Right ventricle myocardium inferior (tissue), 1 donor: ENCODE results near the gene FHIT. TPM values are rescaled to one million over a fixed set of nuclear protein-coding genes. Genes with fewer than 3 reads are reported as not detected.

Experiments used
- ATAC-seq: fragments of 200-7000 bp; cut with Tn5 transposase; one replicate; pipeline ENCODE4 v1.9.1; 2020; ENCODE audit warnings: mild to moderate bottlenecking, moderate library complexity
- DNase-seq: peaks from one replicate; pipeline ENCODE4 v3.0.0; 2021; ENCODE audit errors: missing footprints
- intact Hi-C: fragments of 100-400 bp; cut with DNase I; formaldehyde crosslinking; loops from one replicate; pipeline ENCODE4 v1.11.0; 2022
- total RNA-seq: library from RNA; stranded (reverse); fragmentation: NEBNext Ultra II Directional; extraction: Animal tissue kit (Norgen Biotek cat#: 25700); gene quantifications from one replicate; pipeline ENCODE4 v1.2.1, GENCODE V29; 2021
- donor health status: DM: no; HTN: yes; CAD: no; lungs with severe emphysema.

FHIT gene
- total RNA-seq, 1 donor from 2014 or later = 24.5 TPM

DNA sequence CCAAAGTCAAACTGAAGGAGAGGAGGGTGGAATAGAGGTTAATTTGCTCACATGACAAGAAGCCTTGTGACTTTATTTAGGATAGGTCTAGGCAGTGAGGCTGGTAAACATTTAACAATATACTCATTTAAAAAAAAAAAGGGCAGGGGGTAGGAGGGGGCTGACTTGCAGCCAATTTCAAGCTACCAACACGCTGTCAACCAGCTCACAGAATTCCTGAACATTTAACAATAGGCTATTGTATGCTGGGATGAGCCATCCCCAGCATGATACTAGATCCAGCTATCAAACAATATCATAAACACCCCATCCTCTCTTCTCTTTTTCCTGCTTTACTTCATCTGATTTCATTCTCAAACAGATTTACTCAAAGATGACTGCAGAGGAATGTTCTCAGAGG lies 1105.1 kb downstream of the FHIT start:
- DNase-seq = no peak
- no peak for ATAC-seq
- intact Hi-C loops = no loop called here

DNA sequence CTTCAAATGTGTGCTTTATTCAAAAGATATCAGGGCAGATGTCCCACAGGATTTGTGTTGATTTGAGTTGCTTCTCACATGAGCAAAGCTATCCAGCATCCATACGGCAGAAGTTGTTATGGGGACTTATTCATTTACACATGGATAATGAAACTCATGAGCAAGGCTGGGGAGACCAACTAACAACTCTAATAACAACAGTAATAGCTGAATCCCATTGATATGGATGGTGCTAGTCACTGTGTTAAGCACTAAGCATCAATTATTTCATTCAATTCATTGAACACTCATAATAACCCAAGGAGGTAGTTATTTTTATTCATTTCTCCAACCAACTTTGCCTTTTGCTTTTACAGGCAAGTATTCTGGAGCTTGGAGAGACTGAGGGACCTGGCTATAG lies 1107.2 kb downstream of the FHIT start:
- intact Hi-C loops = no loop called here

DNA sequence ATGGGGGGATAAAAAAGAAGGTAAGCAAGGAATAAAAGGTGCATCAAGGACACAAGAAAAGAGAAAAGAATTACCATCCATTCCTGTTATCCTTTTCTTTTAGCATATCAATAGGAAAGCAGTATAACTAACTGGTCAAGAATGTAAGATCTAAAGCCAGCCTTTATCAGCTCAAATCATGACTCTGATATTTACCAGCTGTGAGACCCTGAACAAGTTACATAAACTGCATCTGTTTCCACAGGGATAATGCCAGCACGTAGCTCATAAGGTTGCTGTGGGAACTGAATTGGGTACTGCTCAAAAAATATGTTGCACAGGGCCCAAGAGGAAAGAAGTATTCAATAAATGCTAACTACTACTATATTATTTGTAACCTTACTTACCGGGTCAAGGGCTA lies 1109.2 kb downstream of the FHIT start:
- intact Hi-C loops = no loop called here
- ATAC-seq (peak; percentile 83), DNase-seq (no peak)

More for the DNA sequence above, 1107.2 kb downstream of the FHIT start:
- ATAC-seq (no peak), DNase-seq (no peak)

DNA sequence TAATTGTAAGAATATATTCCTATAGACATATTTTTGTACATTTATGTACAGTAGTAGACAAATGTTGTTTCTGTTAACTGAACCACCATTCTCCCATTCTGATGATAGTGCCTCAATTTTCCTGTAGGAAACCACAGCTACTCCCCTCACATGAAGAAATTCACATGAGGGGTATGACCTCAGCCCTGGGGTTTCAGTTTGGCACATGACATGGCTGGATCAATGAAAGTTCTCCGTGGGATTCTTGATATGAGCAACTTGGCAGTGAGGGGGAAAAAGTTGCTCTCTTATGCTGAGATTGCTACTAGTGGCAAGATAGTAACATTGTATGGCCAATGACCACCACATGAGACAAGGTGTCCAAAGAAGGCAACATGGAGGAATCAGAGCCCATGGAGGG lies 1111.1 kb downstream of the FHIT start:
- intact Hi-C loops = no loop called here
- DNase-seq (no peak), ATAC-seq (no peak)

DNA sequence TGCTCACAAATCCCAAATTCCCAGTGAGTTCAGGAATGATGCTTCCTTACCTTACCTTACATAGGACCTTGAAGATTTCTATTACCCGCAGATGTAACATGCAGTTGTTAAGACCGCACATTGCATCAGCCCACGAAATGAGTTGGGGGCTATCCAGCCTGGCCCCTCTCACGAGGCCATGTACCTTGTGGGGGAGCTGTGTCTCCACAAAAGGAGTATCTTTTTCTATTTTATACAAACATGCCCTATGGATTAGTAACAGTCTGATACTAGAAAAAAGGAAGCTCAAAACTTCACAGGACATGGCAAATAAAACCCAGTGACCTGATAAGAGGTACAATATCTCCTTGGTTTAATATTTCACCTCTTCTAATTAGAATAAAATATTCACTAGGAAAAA lies 1114.7 kb downstream of the FHIT start:
- ATAC-seq (no peak), DNase-seq (no peak)
- intact Hi-C loops = no loop called here

DNA sequence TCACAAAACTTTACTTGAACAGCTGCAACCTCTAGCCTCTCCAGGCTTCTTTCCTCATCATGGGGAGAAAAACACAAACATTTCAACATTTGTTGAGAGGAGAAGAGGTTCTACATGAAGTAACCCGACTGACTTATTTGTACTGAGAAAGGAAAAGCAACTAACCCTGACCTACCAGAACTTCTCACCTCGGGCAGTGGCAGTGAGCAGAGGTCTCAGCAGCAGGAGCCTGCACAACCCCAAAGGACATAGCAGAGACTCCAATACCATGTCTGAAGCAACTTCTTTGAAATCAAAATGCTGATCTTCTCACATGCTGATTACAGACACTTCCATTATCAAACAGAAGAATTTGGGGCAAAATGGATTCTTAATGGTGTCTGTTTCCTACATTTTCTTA lies 1115.8 kb downstream of the FHIT start:
- intact Hi-C loops = no loop called here
- ATAC-seq (no peak), DNase-seq (no peak)

DNA sequence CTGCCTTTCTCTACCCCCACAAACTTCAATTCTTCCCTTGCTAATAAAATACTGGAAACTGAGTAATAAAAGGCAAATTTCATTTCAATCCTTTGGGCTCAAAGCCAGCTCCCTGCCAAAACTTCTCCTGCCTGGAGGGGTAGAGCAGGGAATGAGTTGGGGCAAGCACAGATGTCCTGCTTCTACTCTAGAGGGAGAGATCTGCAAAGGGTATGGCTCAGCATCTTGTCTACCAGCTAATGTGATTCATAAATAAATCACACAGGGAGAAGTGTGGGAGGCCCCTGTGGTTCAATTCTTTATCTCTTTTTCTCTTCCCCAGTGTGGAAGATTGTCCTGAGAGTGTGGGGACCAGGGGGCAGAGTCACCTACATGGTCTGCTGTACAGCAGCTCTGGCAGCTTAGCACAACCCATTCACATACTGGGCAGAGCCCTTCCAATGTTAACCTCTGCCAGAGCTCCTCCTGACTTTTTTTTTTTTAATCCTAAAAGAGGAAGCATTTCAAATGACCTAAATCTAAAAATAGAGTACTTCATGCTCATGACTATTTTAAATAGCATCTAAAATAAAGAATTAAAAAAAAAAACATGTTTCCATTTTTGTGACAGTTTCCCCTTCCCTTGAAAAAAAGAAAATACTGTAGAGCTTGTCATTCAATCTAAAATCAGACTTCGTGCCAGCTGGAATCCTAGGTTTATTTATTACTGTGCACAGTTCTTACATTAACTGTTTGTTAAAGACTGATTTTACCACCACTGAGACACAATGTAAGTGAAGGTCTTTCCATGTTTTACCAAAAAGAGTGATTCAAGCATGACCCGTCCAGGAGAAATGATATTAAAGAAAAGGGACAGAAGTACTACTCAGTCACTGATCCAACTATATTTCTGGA lies 1117.7 kb downstream of the FHIT start:
- DNase-seq (no peak), ATAC-seq (peak; percentile 81)
- intact Hi-C loops = no loop called here

DNA sequence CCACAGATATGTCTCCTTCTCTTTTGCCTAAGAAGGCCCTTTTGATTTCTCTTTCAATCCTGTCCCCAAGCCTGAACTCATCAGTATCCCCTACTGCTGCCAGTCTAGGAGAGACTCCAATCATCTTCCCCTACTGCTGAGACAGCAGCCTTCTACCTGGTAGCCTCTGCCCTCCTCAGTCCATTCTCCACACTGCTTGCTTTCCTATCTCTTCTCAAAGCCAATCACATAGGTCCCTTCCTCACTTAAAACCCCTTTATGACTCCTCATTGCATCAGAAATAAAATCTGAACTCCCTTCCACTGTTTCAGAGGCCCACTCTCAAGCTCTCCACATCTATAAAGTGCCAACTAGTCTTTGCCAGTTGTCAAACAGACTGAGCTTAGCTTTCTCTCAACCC lies 1119.6 kb downstream of the FHIT start:
- intact Hi-C loops = no loop called here
- no peak for DNase-seq
- ATAC-seq = no peak

DNA sequence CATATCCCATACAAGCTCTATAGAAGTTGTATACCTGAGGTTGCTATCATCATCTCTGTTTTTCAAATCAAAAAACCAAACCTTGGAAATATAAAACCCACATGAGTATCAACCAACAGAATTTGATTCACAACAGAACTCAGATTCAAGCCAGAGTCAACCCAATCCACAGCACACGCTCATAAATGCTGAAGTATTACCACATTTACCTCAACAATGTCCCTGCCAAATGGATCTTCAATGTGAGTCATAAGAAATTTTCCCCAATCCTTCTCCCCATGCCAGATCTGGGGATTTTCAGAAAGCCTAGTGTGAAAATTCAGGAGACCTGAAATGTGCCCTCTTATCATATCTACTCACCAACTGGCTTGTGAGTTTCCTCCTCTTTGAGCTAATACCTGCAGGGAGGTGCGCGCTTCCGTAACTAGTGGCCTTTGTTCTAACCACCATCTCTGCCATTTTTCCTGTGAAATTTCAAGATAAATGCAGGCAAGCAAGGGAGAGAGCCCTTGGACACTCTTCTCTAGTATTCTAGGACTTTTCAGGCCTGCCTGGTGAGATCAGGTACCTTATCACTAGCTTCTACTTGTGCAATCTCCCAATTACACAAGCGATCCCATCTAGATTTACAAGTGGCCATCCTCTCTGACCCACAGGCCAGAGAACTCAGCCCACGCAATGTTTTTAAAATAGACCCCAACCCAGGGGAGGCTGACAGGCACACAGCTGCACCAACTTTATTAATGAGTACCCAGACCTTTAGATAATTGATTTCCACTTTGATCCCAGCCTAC lies 1124.5 kb downstream of the FHIT start:
- no peak for ATAC-seq
- no peak for DNase-seq
- intact Hi-C loops = no loop called here

DNA sequence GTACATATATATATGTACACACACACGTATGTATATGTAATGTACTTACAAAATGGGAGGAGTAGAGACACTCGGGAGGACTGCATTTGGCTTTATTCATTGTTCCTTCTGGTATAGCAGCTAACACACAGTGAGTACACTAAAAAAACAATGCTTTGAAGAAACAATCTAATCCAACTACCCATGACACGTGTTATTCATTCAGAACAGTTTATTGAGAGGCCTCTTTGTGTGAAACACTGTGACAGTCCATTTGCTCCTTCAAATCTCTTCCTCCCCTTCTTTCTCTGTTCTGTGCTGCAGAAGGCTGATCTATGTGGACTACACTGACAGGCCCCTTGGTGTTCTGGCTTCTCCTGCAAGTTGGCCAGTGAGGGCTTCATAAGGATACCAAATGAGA lies 1125.6 kb downstream of the FHIT start:
- no peak for ATAC-seq
- intact Hi-C loops = no loop called here
- DNase-seq = no peak

DNA sequence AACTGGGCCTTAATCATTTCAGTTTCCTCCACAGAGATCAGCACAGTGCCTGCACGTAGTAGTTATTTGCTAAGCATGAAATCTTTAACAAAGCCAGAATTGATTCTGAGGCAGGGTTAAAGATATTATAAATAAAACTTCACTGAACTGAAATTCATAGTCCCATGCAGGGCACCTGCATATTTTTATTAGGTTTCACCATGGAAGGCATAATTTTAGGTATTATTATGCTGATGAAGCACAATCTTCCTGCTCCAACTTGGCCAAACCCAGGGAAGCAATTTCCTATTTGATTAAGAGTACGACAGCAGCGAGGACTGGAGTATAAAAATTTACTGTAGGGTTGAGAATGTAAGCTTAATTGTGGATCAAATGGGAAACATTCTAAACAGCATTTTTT lies 1131.0 kb downstream of the FHIT start:
- ATAC-seq = no peak
- intact Hi-C loops = no loop called here
- DNase-seq = no peak

DNA sequence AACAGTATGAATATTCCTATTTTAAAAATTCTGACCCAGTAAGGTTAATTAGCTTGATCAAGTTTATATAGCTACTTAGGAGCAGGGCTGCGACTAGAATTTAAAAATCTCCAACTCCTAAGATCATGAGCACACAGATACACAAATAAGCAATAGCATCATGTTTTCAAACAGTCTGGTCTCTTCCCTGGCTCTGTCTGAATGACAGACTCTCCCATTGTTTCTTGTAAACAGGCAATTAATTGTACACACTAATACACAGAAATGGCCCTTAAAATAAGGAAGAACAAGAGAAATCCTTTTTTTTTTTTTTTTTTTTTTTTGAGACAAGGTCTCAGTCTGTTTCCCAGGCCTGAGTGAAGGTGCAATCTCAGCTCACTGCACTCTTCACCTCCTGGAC lies 1137.1 kb downstream of the FHIT start:
- DNase-seq = no peak
- ATAC-seq = no peak
- intact Hi-C loops = no loop called here

DNA sequence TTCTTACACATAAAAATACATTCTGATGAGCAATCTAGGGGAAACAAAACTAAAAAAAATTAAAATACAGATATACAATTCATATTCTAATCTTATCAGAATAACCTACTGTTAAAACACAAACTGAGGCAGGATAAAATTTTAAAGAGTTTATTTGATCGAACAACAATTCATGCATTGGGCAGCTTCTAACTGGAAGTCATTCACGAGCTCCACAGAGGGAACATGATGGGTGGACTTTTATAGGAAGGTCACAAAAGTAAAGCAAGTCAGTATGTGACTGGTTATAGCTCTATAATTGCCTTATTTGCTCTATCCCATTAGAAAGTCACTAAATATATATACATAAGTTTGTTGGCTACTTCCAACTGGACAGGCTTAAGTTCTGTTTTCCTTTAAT lies 1144.0 kb downstream of the FHIT start:
- intact Hi-C loops = no loop called here
- DNase-seq = no peak
- ATAC-seq = no peak

DNA sequence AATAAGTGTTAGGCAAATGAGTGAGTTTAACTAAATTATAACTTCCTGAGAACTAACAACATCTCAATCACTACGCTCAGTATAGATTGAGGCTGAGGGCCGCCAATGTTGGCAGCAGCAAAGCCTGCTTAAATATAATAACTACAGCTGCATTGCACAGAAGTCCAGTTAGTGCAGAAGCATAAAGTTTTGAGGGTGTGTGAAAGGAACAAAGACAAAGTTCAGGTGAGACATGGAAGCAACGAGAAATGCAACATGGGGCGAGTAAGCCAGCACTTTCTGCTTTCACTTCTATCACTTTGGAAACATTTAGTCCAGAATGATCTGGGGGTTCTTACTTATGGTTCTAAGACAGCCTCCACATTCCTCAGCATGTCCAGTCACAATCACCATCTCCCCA lies 1149.1 kb downstream of the FHIT start:
- ATAC-seq (no peak), DNase-seq (no peak)
- intact Hi-C loops = no loop called here

DNA sequence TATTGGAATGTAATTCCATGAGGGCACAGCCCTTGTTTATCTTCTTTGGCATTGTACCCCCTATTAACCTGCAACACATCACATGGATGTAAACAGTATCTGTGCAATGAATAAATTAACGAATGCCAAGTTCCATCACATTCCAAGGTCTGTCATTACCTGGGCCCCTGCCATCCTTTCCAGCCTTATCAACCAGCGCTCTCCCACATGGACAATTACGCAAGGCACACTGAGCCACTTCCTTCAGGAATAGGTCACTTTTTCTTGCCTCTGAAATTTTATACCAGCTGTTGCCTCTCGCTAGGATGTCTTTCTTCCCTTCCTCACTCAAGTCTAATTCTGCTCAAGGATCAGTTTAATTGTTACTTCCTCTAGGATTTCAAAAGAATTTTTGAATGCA lies 1149.6 kb downstream of the FHIT start:
- ATAC-seq = peak; percentile 71
- intact Hi-C loops = no loop called here
- DNase-seq = no peak

DNA sequence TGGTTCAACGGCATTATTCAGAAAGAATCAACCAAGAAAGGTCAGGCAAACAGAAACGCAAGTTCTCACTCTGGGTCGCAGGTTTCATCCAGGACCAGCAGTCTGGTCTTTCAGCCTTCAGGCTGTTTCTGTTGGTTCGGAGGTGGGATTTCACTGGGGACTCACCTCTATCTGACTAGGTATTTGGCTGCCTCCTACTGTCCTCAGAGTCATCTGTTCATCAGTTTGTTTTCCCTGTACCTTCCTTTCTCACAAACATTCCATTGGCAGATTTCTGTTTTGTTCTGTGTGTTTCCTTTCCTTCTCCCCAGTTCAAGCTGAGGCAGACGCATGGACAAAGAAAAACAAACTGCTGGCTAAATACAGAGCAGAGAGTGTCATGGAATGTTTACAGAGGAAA lies 1154.8 kb downstream of the FHIT start:
- no peak for DNase-seq
- no peak for ATAC-seq

DNA sequence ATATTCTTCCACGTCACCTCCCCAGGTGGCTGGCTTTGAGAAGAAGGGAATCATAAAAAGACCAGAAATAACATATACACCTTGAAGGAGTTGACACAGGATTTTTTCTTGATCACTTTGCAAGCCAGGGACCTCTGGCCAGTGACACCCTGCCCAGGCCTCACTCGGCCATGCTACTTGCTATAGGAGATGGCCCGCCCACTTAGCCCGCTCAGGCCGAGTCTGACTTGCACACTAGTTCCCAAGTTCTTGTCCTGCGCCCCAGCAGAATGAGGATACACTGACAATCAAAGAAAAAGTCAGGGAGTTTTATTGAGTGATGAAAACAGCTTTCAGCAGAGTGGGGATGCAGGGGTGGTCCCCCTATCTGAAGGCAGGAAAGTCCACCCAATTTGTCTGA lies 1155.3 kb downstream of the FHIT start:
- DNase-seq (peak; percentile 40), ATAC-seq (no peak)
- intact Hi-C loops = no loop called here

More for the DNA sequence above, 1154.8 kb downstream of the FHIT start:
- intact Hi-C loops = no loop called here

DNA sequence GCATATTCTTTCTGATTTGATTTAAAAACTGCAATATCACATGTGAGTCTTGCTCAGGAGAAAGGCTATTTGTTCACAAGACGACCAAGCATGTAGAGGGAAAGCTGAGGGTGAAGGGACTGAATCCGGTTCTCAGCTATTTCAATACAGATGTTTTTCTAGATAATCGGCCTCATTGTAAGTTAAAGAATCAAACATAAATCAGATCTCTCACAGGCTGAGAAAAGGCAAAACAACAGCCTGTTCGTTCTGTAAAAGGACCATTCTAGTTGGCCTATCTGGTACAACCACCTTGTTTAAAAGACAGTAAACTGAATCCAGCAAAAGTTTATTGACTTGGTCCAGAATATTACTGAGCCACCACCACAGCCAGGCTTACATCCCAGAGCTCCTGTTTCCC lies 1155.7 kb downstream of the FHIT start:
- no peak for DNase-seq
- intact Hi-C loops = no loop called here
- ATAC-seq = no peak

DNA sequence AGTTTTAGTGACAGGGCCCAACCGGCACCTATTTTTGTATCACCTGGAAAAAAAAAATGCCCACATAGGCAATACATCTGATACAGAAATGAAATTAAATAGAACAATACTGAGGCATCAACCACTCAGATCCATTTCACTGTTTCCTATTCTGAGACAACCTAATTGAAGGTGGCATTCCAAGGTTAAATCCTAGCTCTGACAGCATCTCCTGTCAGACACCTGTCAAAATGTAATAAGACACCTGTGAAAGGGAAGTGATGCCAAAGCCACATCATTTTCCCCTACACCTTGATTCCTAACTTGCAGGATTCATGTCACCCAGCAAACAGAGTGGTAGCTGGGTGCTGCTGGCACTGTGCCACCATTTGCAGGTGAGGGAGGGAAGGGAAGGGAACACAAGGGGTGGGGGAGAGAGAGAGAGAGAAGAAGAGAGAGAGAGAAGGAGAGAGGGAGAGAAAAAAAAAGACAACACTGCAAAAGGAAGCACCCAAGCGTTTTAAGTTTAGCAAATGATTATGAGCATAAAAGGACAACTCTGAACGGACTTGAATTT lies 1156.8 kb downstream of the FHIT start:
- no peak for DNase-seq
- ATAC-seq = no peak
- intact Hi-C loops = no loop called here

DNA sequence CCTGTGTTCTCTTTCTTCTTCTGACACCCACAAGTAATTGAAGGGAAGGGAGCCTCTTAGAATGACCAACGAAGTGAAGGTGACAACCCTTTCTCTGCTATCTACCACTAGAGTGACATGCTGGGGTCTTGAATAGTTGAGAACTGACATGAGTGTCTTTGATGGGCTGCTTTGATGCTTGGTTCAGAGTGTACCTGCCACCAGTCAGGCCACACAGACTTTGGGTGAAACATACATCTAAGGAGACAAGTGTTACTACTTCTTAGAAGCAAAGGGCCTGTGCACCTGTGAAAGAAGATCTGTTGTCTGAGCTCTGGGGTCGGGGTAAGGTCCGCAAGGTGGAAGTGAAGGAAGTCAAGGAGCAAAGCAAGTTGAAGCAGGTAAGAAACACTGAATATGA lies 1160.7 kb downstream of the FHIT start:
- intact Hi-C loops = no loop called here
- DNase-seq = no peak

More for the DNA sequence above, 1160.7 kb downstream of the FHIT start:
- no peak for ATAC-seq
